Trophoblast cell (in vitro differentiated cells and primary cell): ENCODE results near the gene TRIM65.
A peak's percentile ranks its signal among the peaks of the same experiment; 100 is the strongest.

Experiments used
- DNase-seq, 2 donors: peaks; one replicate each; pipeline ENCODE4 v3.0.0-alpha.2; 2016
- H2AFZ ChIP-seq: 2 replicates; pipeline ENCODE4 v1.6.1; 2013; ENCODE audit warnings: low read length, moderate library complexity, mild to moderate bottlenecking; ENCODE audit not compliant: insufficient read depth, poor library complexity
- H2AK5ac ChIP-seq: 2 replicates; pipeline ENCODE4 v1.6.1; 2013; ENCODE audit warnings: mild to moderate bottlenecking, low read length
- H2BK120ac ChIP-seq: 2 replicates; pipeline ENCODE4 v1.6.1; 2013; ENCODE audit warnings: low read length, mild to moderate bottlenecking, moderate library complexity; ENCODE audit not compliant: insufficient read depth, poor library complexity
- H2BK12ac ChIP-seq: 2 replicates; pipeline ENCODE4 v1.6.1; 2013; ENCODE audit warnings: mild to moderate bottlenecking, low read length, moderate library complexity
- H2BK5ac ChIP-seq: 2 replicates; pipeline ENCODE4 v1.6.1; 2013; ENCODE audit warnings: low read length, low read depth, moderate library complexity, mild to moderate bottlenecking; ENCODE audit not compliant: poor library complexity
- H3K14ac ChIP-seq: 2 replicates; pipeline ENCODE4 v1.6.1; 2013; ENCODE audit warnings: mild to moderate bottlenecking, low read length
- H3K18ac ChIP-seq: 2 replicates; pipeline ENCODE4 v1.6.1; 2013; ENCODE audit warnings: mild to moderate bottlenecking, low read length
- H3K23ac ChIP-seq: 2 replicates; pipeline ENCODE4 v1.6.1; 2013; ENCODE audit warnings: low read length
- H3K27ac ChIP-seq: 2 replicates; pipeline ENCODE4 v1.5.1; 2013; ENCODE audit warnings: low read depth, mild to moderate bottlenecking, inconsistent platforms, low read length, moderate library complexity
- H3K27me3 ChIP-seq: 2 replicates; pipeline ENCODE4 v1.6.1; 2013; ENCODE audit warnings: inconsistent platforms, mild to moderate bottlenecking, low read length, moderate library complexity; ENCODE audit not compliant: insufficient read depth
- H3K36me3 ChIP-seq, 2 experiments: 1 replicate in 1 of 2; 2 replicates in 1 of 2; pipeline ENCODE4 v1.6.1; 2013; ENCODE audit warnings: low read length in 2 of 2, mild to moderate bottlenecking in 2 of 2, moderate library complexity in 1 of 2; ENCODE audit not compliant: insufficient read depth in 2 of 2, control insufficient read depth in 1 of 2
- H3K4ac ChIP-seq: 2 replicates; pipeline ENCODE4 v1.6.1; 2013; ENCODE audit warnings: low read depth, mild to moderate bottlenecking, low read length, moderate library complexity
- H3K4me1 ChIP-seq, 2 experiments: 1 replicate in 1 of 2; 2 replicates in 1 of 2; pipeline ENCODE4 v1.6.1; 2013; ENCODE audit warnings: low read length in 2 of 2, mild to moderate bottlenecking in 2 of 2, moderate library complexity in 1 of 2; ENCODE audit not compliant: insufficient read depth in 2 of 2, control insufficient read depth in 1 of 2
- H3K4me2 ChIP-seq: 2 replicates; pipeline ENCODE4 v1.6.1; 2013; ENCODE audit warnings: inconsistent platforms, mild to moderate bottlenecking, low read length, moderate library complexity
- H3K4me3 ChIP-seq: 2 replicates; pipeline ENCODE4 v1.5.1; 2013; ENCODE audit warnings: mild to moderate bottlenecking, low read depth, low read length, inconsistent platforms
- H3K79me1 ChIP-seq: one replicate; pipeline ENCODE4 v1.6.1; 2013; ENCODE audit warnings: low read length
- H3K79me2 ChIP-seq: 2 replicates; pipeline ENCODE4 v1.6.1; 2013; ENCODE audit warnings: low read length, mild to moderate bottlenecking; ENCODE audit not compliant: control insufficient read depth, insufficient read depth, poor library complexity
- H3K9ac ChIP-seq: 2 replicates; pipeline ENCODE4 v1.6.1; 2013; ENCODE audit warnings: mild to moderate bottlenecking, low read length
- H3K9me3 ChIP-seq: 2 replicates; pipeline ENCODE4 v1.6.1; 2013; ENCODE audit warnings: low read depth, mild to moderate bottlenecking, control low read depth, inconsistent platforms, low read length; ENCODE audit not compliant: insufficient read depth
- H4K12ac ChIP-seq: 2 replicates; pipeline ENCODE4 v1.6.1; 2013; ENCODE audit warnings: low read depth, mild to moderate bottlenecking, low read length, moderate library complexity
- H4K8ac ChIP-seq: 2 replicates; pipeline ENCODE4 v1.6.1; 2013; ENCODE audit warnings: low read depth, mild to moderate bottlenecking, low read length, moderate library complexity
- H4K91ac ChIP-seq: one replicate; pipeline ENCODE4 v1.6.1; 2013; ENCODE audit warnings: low read depth, mild to moderate bottlenecking, low read length, moderate library complexity
- WGBS: extraction: QIAGEN DNeasy Blood & Tissue Kit; methylation state at CpG from one replicate; pipeline ENCODE4 v1.1.7; 2013; ENCODE audit warnings: missing lambda C conversion rate; ENCODE audit not compliant: insufficient read length, insufficient coverage; ENCODE audit errors: extremely low coverage; 5-methylcytosine and 5-hydroxymethylcytosine counted together

Gene TRIM65

GRCh38 chr17:75855310-75856061 lies 41.3 kb downstream of the TRIM65 start, which contains the start of gene WBP2:
Gene WBP2, minus strand, starts transcription at chr17:75855335. Its CDS starts 38 bp downstream, at chr17:75855297.
- peak within 1 kb of the TSS; percentile 81 for H3K4me2 ChIP-seq
- peak within 1 kb of the TSS; percentile 36 for H2BK12ac ChIP-seq
- H3K9ac ChIP-seq = peak within 1 kb of the TSS; percentile 68
- H4K12ac ChIP-seq = peak within 1 kb of the TSS; percentile 71
- peak within 1 kb of the TSS; percentile 79 for H4K91ac ChIP-seq
- peak within 1 kb of the TSS; percentile 25 for H3K14ac ChIP-seq
- peak; percentile 99 to 100 for DNase-seq
- H3K4me3 ChIP-seq = peak within 1 kb of the TSS; percentile 87
- peak within 1 kb of the TSS; percentile 36 for H2AK5ac ChIP-seq
- peak within 1 kb of the TSS; percentile 16 for H3K4ac ChIP-seq
- H2BK5ac ChIP-seq = peak within 1 kb of the TSS; percentile 24
- no peaks in the 10 kb centered on the region for H3K9me3 ChIP-seq
- no peak within 1 kb of the TSS for H3K23ac ChIP-seq
- peak within 1 kb of the TSS; percentile 35 for H3K27ac ChIP-seq
- no peaks in the 10 kb centered on the region for H3K27me3 ChIP-seq
- H4K8ac ChIP-seq = peak within 1 kb of the TSS; percentile 80
- H2BK120ac ChIP-seq = peak within 1 kb of the TSS; percentile 59
- H2AFZ ChIP-seq = peak within 1 kb of the TSS; percentile 91
- H3K18ac ChIP-seq = peak within 1 kb of the TSS; percentile 50
- WGBS = no CpG with 5 or more reads among the region's 58 CpGs
- peaks cover 3% of the 10 kb centered on the region for H3K79me1 ChIP-seq
- H3K36me3 ChIP-seq = peaks cover 12% of the 10 kb centered on the region in 2 experiments
- H3K79me2 ChIP-seq = peaks cover 3% of the 10 kb centered on the region
- H3K4me1 ChIP-seq = peaks cover 5 to 14% of the 10 kb centered on the region in 2 experiments

- H2BK5ac ChIP-seq = peak overlapping the region; percentile 24
- peaks cover 14 to 15% of the 10 kb centered on the region in 2 experiments for H3K36me3 ChIP-seq
- no peak overlapping the region for H3K9ac ChIP-seq
- no CpG with 5 or more reads among the region's 19 CpGs for WGBS
- no peak overlapping the region for H2AFZ ChIP-seq
- peak overlapping the region; percentile 21 for H3K27ac ChIP-seq
- peaks cover 3% of the 10 kb centered on the region for H3K79me1 ChIP-seq
- H3K4me1 ChIP-seq = peaks cover 5 to 14% of the 10 kb centered on the region in 2 experiments
- peak overlapping the region; percentile 73 for H3K4me2 ChIP-seq
- peak overlapping the region; percentile 36 for H2AK5ac ChIP-seq
- H2BK120ac ChIP-seq = peak overlapping the region; percentile 52
- H3K4ac ChIP-seq = no peak overlapping the region
- no peak overlapping the region for H2BK12ac ChIP-seq
- H3K14ac ChIP-seq = peak overlapping the region; percentile 25
- no peak overlapping the region for H3K23ac ChIP-seq
- peak overlapping the region; percentile 76 for H3K4me3 ChIP-seq
- H4K91ac ChIP-seq = no peak overlapping the region
- no peak overlapping the region for H3K18ac ChIP-seq
- H3K27me3 ChIP-seq = no peaks in the 10 kb centered on the region
- H3K79me2 ChIP-seq = peaks cover 3% of the 10 kb centered on the region
- no peaks in the 10 kb centered on the region for H3K9me3 ChIP-seq
- no peak for DNase-seq
- no peak overlapping the region for H4K12ac ChIP-seq
- H4K8ac ChIP-seq = peak overlapping the region; percentile 40
These were observed 41.9 kb downstream of the TRIM65 start for GRCh38 chr17:75854881-75855309.

DNA sequence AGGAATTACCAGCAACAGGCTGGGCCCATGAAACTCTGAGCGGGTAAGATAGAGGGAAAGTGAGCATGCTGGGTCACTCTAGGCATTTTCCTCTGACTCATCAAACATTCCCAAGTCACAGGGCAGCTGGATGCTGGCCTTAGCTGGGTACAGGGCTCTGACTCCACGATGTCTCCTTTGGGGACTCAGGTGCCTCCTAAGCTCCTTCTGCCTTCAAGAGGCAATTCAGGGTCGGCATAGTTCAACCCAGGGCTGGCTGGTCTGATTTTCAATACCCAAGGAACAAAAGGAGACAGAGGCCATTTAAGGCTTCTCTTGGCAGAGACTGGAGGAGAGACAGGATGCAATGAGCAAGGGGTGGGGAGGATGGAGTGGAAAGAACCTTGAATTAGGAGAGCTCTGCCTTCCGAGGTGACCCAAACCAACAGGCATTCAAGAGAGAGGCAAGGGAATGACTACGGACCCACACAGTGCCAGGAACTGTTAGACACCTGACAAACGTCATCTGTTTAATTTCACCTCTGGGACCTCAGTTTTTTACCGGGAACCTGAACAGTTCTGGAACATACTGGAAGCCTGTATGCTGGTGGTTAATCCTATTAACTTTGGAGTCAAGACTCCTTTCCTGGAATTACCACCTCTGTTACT lies 42.5 kb downstream of the TRIM65 start:
- H3K27me3 ChIP-seq = no peaks in the 10 kb centered on the region
- no peak overlapping the region for H3K23ac ChIP-seq
- H2AFZ ChIP-seq = no peak overlapping the region
- WGBS = no CpG with 5 or more reads among the region's 7 CpGs
- peaks cover 5 to 14% of the 10 kb centered on the region in 2 experiments for H3K4me1 ChIP-seq
- peak overlapping the region; percentile 36 for H2BK12ac ChIP-seq
- H3K79me1 ChIP-seq = peaks cover 3% of the 10 kb centered on the region
- H3K27ac ChIP-seq = peak overlapping the region; percentile 21
- H3K9ac ChIP-seq = no peak overlapping the region
- H3K4me2 ChIP-seq = peak overlapping the region; percentile 73
- no peak overlapping the region for H3K14ac ChIP-seq
- H2BK5ac ChIP-seq = peak overlapping the region; percentile 13
- H4K91ac ChIP-seq = peak overlapping the region; percentile 45
- DNase-seq = peak; percentile 89 to 95
- peaks cover 21% of the 10 kb centered on the region in 2 experiments for H3K36me3 ChIP-seq
- no peak overlapping the region for H3K4me3 ChIP-seq
- no peak overlapping the region for H4K12ac ChIP-seq
- H3K9me3 ChIP-seq = no peaks in the 10 kb centered on the region
- H3K4ac ChIP-seq = peak overlapping the region; percentile 16
- peaks cover 3% of the 10 kb centered on the region for H3K79me2 ChIP-seq
- H4K8ac ChIP-seq = peak overlapping the region; percentile 13
- H2BK120ac ChIP-seq = no peak overlapping the region
- peak overlapping the region; percentile 22 for H2AK5ac ChIP-seq
- H3K18ac ChIP-seq = no peak overlapping the region

DNA sequence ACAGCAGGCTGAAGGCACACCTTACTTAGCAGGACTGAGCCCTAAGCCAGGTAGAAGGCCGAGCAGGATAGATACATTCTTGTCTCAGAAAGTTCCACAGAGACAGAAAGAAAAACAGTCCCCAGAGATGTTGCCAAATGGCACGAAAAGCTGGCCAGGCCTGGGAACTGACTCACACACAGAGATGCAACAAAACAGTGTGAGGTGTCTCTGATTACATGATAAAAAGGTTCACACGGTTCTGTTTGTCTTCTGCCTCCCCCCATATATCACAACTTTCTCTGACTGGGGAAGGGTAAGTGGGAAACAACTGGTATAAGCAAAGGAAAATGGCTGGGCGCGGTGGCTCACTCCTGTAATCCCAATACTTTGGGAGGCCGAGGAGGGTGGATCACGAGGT lies 43.3 kb downstream of the TRIM65 start:
- Histone ChIP-seq H2BK120ac (no peak overlapping the region), H3K14ac (no peak overlapping the region), H3K9ac (no peak overlapping the region), H3K36me3 (peaks cover 28 to 29% of the 10 kb centered on the region in 2 experiments), H2BK12ac (no peak overlapping the region), H3K4me1 (peaks cover 5 to 14% of the 10 kb centered on the region in 2 experiments), H3K4ac (no peak overlapping the region), H2AK5ac (no peak overlapping the region), H4K8ac (no peak overlapping the region), H3K79me2 (peaks cover 3% of the 10 kb centered on the region), H3K79me1 (peaks cover 3% of the 10 kb centered on the region), H3K4me2 (no peak overlapping the region), H3K23ac (no peak overlapping the region), H3K4me3 (no peak overlapping the region), H2BK5ac (no peak overlapping the region), H3K27ac (no peak overlapping the region), H3K27me3 (no peaks in the 10 kb centered on the region), H2AFZ (no peak overlapping the region), H4K12ac (no peak overlapping the region), H3K9me3 (no peaks in the 10 kb centered on the region), H3K18ac (no peak overlapping the region), H4K91ac (no peak overlapping the region)
- DNase-seq = peak; percentile 84 to 86
- WGBS = no CpG with 5 or more reads among the region's 7 CpGs
